A549 (cell line): ENCODE data around the gene MVP.

Experiments
- FOSL2 ChIP-seq, 2 experiments: fragments of 450-650 bp in 1 of 2; fragments of >200 bp in 1 of 2; sonication (Bioruptor Twin) in 1 of 2; formaldehyde crosslinking; IDR thresholded peaks; 2 replicates each; pipeline versions ENCODE4 v1.5.0 to v1.6.1; 2016 to 2020; ENCODE audit warnings: mild to moderate bottlenecking in 1 of 2, moderate library complexity in 1 of 2
- POLR2A ChIP-seq: IDR thresholded peaks from 2 replicates; pipeline ENCODE4 v1.6.1; 2012; ENCODE audit warnings: mild to moderate bottlenecking, low read length
- TF ChIP-seq, protein P1 (sequence below): fragments of >200 bp; sonication (Bioruptor Twin); formaldehyde crosslinking; IDR thresholded peaks from 3 replicates; pipeline ENCODE4 v1.5.1; 2016

DNA sequence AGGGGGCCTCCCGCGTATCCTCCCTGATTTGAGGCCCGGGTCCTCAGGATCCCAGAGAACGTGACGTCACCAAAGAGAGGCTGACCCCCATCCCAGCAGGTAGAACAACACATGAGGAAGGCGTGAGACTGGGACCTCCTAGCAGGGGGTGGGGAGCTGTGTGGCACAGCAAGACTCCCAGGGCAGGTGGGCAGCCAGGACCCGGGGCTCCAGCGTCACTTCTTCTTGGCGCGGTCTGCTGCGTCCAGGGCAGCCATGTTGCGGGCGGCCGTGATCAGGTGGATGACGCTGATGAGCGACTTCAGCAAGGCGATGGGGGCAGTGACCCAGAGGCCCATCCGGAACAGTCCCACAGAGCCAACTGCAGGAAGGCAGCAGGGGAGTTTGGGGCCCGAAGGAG is 38.7 kb downstream of the MVP start:
- TF ChIP-seq FOSL2 (IDR thresholded peaks at IDR 0.05): no peak
- no peak for TF ChIP-seq FOSL2 (CRISPR knock-in tag; IDR thresholded peaks at IDR 0.05)
- no peak for TF ChIP-seq POLR2A
- TF ChIP-seq, protein P1, sequence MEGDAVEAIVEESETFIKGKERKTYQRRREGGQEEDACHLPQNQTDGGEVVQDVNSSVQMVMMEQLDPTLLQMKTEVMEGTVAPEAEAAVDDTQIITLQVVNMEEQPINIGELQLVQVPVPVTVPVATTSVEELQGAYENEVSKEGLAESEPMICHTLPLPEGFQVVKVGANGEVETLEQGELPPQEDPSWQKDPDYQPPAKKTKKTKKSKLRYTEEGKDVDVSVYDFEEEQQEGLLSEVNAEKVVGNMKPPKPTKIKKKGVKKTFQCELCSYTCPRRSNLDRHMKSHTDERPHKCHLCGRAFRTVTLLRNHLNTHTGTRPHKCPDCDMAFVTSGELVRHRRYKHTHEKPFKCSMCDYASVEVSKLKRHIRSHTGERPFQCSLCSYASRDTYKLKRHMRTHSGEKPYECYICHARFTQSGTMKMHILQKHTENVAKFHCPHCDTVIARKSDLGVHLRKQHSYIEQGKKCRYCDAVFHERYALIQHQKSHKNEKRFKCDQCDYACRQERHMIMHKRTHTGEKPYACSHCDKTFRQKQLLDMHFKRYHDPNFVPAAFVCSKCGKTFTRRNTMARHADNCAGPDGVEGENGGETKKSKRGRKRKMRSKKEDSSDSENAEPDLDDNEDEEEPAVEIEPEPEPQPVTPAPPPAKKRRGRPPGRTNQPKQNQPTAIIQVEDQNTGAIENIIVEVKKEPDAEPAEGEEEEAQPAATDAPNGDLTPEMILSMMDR: no peak
